ENCODE measurements around the gene CCDC77.
A peak's percentile ranks its signal among the peaks of the same experiment; 100 is the strongest.

CCDC77 gene

GRCh38 chr12:454833-455232 lies 53.4 kb downstream of the CCDC77 start:
- no peak for DNase-seq

GRCh38 chr12:455821-456220 lies 54.4 kb downstream of the CCDC77 start:
- no peak for DNase-seq

GRCh38 chr12:457676-458075 lies 56.2 kb downstream of the CCDC77 start:
- no peak for DNase-seq

GRCh38 chr12:459050-459429 lies 57.6 kb downstream of the CCDC77 start:
- no peak for DNase-seq

- DNase-seq: peak; percentile 35
Measured at GRCh38 chr12:459430-460258, 58.2 kb downstream of the CCDC77 start, which contains the start of gene B4GALNT3. Gene B4GALNT3 (plus strand): TSS chr12:459939. CDS start chr12:460377, 438 bp downstream.

GRCh38 chr12:460261-461230 lies 59.1 kb downstream of the CCDC77 start:
- DNase-seq: peak; percentile 18

- no peak for DNase-seq
Measured at GRCh38 chr12:461425-461824, 60.0 kb downstream of the CCDC77 start.

GRCh38 chr12:462936-463705 lies 61.7 kb downstream of the CCDC77 start:
- no peak for DNase-seq

- no peak for DNase-seq
Measured at GRCh38 chr12:464484-465267, 63.2 kb downstream of the CCDC77 start.

GRCh38 chr12:466039-466438 lies 64.6 kb downstream of the CCDC77 start:
- no peak for DNase-seq

GRCh38 chr12:466762-467161 lies 65.3 kb downstream of the CCDC77 start:
- no peak for DNase-seq

- DNase-seq: no peak
Measured at GRCh38 chr12:467591-467990, 66.1 kb downstream of the CCDC77 start.

GRCh38 chr12:468671-469389 lies 67.4 kb downstream of the CCDC77 start:
- no peak for DNase-seq

GRCh38 chr12:470133-470532 lies 68.7 kb downstream of the CCDC77 start:
- DNase-seq: no peak

GRCh38 chr12:473198-473597 lies 71.8 kb downstream of the CCDC77 start:
- no peak for DNase-seq

GRCh38 chr12:473863-474577 lies 72.6 kb downstream of the CCDC77 start:
- DNase-seq: no peak

GRCh38 chr12:475286-475685 lies 73.8 kb downstream of the CCDC77 start:
- DNase-seq: no peak

GRCh38 chr12:479161-479560 lies 77.7 kb downstream of the CCDC77 start:
- DNase-seq: no peak

GRCh38 chr12:480831-481816 lies 79.7 kb downstream of the CCDC77 start:
- DNase-seq: no peak

All from activated effector memory CD4-positive, alpha-beta T cell treated with Interleukin-2 at 50 U/mL for 16 hours (primary cell).